ENCODE data around the gene REC8. TPM values are rescaled to one million over a fixed set of nuclear protein-coding genes. Genes with fewer than 3 reads are reported as not detected.
A peak's percentile ranks its signal among the peaks of the same experiment; 100 is the strongest.

REC8 gene
- total and polyA plus RNA-seq, 11 donors: 0.32 to 25.3 (median 4.4) TPM

DNA sequence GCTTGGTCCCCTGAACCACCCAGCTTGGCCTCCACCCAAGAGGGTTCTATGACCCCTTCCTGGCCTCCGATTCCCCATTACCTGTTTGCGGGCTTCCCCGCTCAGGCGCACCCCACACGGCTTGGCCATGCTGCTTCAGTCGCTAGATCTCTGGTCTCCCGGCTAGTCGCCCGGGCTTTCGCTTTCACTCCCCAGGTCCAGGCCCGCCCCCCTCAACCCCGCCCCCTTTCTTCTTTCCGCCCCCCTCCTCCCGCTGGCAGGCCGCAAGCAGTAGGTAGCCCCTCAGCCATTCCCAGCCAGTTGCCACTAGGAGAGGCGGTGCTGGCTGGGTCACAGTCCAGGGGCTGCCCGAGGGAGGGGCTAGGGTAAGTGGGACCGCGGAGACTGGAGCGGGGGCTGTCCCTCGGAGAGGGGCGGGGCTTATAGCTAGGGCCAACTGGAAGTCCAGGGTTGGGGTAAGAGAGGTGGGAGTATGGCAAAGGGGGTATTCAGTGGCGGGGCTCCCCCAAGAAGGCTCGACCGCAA is 25.4 kb upstream of the REC8 start, which contains the start of gene PSME2:
TSS of gene PSME2 (minus strand) at position 158 of the 525 bp plus-strand sequence. CDS start at position 129, 29 bp downstream.
- TF ChIP-seq CTCF (IDR thresholded peaks at IDR 0.05) (peak in 2 of 12 donors; percentile 5 to 9), POLR2A (IDR thresholded peaks at IDR 0.05) (peak in 1 of 2 donors; percentile 49)
- Histone ChIP-seq H3K4me3 (peak within 1 kb of the TSS; percentile 57 to 94 (median 84)), H3K9me3 (no peaks in the 10 kb centered on the region), H3K4me1 (peaks cover 6 to 57% (median 29%) of the 10 kb centered on the region in 12 donors), H3K27me3 (no peaks in the 10 kb centered on the region), H3K36me3 (peaks cover 0 to 56% (median 39%) of the 10 kb centered on the region in 9 donors), H3K27ac (peak within 1 kb of the TSS; percentile 49 to 97 (median 94))
- WGBS, 4 donors: 0 to 1% (median 0%) methylated on average over 24 to 25 of the region's 25 CpGs
- intact Hi-C loops (cut with DNase I): loop anchor here in 2 of 10 donors (1.0 to 5.0 kb wide), 2 partner anchors 32 to 34 kb away; partner anchors contain the start of genes DCAF11 (in 2 of the 2) and NRL (in 2 of the 2)
- peak; percentile 95 to 99 (median 96) for DNase-seq
- ATAC-seq: peak; percentile 84 to 91 (median 88)

- TF ChIP-seq POLR2A (IDR thresholded peaks at IDR 0.05) (peak in 1 of 2 donors; percentile 56), CTCF (IDR thresholded peaks at IDR 0.05) (no peak)
- intact Hi-C loops (cut with DNase I): loop anchor here in 2 of 10 donors (1.0 to 5.0 kb wide), 3 partner anchors 14 to 35 kb away; partner anchors contain the start of genes DCAF11 (in 2 of the 2), NRL (in 2 of the 2) and IRF9 (in 1 of the 2)
Measured at GRCh38 chr14:24146978-24147760, 24.7 kb upstream of the REC8 start, which contains the start of gene RNF31. TSS of gene RNF31 (plus strand) at chr14:24147498. CDS start at chr14:24147699, 201 bp downstream.

GRCh38 chr14:24147761-24148428 is 24.0 kb upstream of the REC8 start:
- H3K27ac ChIP-seq: peak overlapping the region; percentile 39 to 97 (median 94)
- ATAC-seq (peak in 1 of 4 donors; percentile 0), DNase-seq (no peak)
- no peaks in the 10 kb centered on the region for H3K27me3 ChIP-seq
- H3K9me3 ChIP-seq: no peaks in the 10 kb centered on the region
- intact Hi-C loops (cut with DNase I): loop anchor here in 2 of 10 donors (1.0 to 5.0 kb wide), 2 partner anchors 13 to 36 kb away; partner anchors contain the start of genes DCAF11 (in 1 of the 2), IRF9 (in 1 of the 2) and NRL (in 1 of the 2)
- H3K4me3 ChIP-seq: peak overlapping the region; percentile 57 to 94 (median 84)
- peaks cover 0 to 66% (median 53%) of the 10 kb centered on the region in 9 donors for H3K36me3 ChIP-seq
- TF ChIP-seq CTCF (IDR thresholded peaks at IDR 0.05): no peak
- WGBS, 4 donors: 5 to 11% (median 6%) methylated on average over 19 to 29 of the region's 29 CpGs
- peaks cover 6 to 45% (median 22%) of the 10 kb centered on the region in 12 donors for H3K4me1 ChIP-seq

More at GRCh38 chr14:24146978-24147760, 24.7 kb upstream of the REC8 start, which contains the start of gene RNF31:
- Histone ChIP-seq H3K27me3 (no peaks in the 10 kb centered on the region), H3K36me3 (peaks cover 0 to 63% (median 45%) of the 10 kb centered on the region in 9 donors), H3K27ac (peak within 1 kb of the TSS; percentile 49 to 97 (median 94)), H3K9me3 (no peaks in the 10 kb centered on the region), H3K4me3 (peak within 1 kb of the TSS; percentile 57 to 94 (median 84)), H3K4me1 (peaks cover 6 to 51% (median 25%) of the 10 kb centered on the region in 12 donors)
- ATAC-seq (peak; percentile 93 to 97 (median 95)), DNase-seq (peak; percentile 98 to 99 (median 99))
- WGBS, 4 donors: 0 to 1% (median 0%) methylated on average over 49 to 57 of the region's 57 CpGs

Data from heart left ventricle (tissue), 16 donors.